H1 (cell line): Measurements from ENCODE around the gene TP63. TPM values are rescaled to one million over a fixed set of nuclear protein-coding genes. Genes with fewer than 3 reads are reported as not detected.

Experiments used
- CTCF ChIA-PET: fragments of 300-600 bp; sonication (Branson Sonifier 250); formaldehyde crosslinking; loops from one replicate; lab custom pipeline; 2021; ENCODE audit not compliant: partially characterized antibody; lab: Charles Lee
- POLR2A ChIA-PET: fragments of 300-600 bp; sonication (Branson Sonifier 250); formaldehyde crosslinking; loops from one replicate; lab custom pipeline; 2021; ENCODE audit warnings: inconsistent platforms; ENCODE audit not compliant: partially characterized antibody; lab: Charles Lee
- DNase-seq, 2 experiments: peaks; one replicate each; pipeline versions ENCODE4 v3.0.0 to v3.0.0-alpha.2; 2010 to 2022; ENCODE audit warnings: low spot score in 2 of 2, low read depth in 1 of 2, mixed read lengths in 1 of 2
- FAIRE-seq: peaks from 2 replicates; lab custom pipeline; 2011; peaks lifted over from hg19 to GRCh38; lab: Jason Lieb, UNC
- H2AFZ ChIP-seq: 2 replicates; pipeline ENCODE4 v1.8.1; 2012; ENCODE audit warnings: low read length, inconsistent platforms
- H2AK5ac ChIP-seq: 2 replicates; pipeline ENCODE4 v1.6.1; 2013; ENCODE audit warnings: low read depth, low read length
- H2BK120ac ChIP-seq: replicated peaks from 2 replicates; pipeline ENCODE3; 2013; ENCODE audit warnings: low read depth, low read length, inconsistent platforms
- H2BK12ac ChIP-seq: 2 replicates; pipeline ENCODE4 v1.6.1; 2013; ENCODE audit warnings: low read depth, low read length
- H2BK15ac ChIP-seq: 2 replicates; pipeline ENCODE4 v1.6.1; 2013; ENCODE audit warnings: low read length
- H2BK20ac ChIP-seq: 2 replicates; pipeline ENCODE4 v1.6.1; 2013; ENCODE audit warnings: low read length
- H2BK5ac ChIP-seq: 2 replicates; pipeline ENCODE4 v1.6.1; 2013; ENCODE audit warnings: low read depth, low read length
- H3K14ac ChIP-seq: 2 replicates; pipeline ENCODE4 v1.6.1; 2013; ENCODE audit warnings: inconsistent platforms; ENCODE audit not compliant: insufficient read length
- H3K18ac ChIP-seq: 2 replicates; pipeline ENCODE4 v1.6.1; 2013; ENCODE audit warnings: low read length; ENCODE audit errors: extremely low read depth
- H3K23ac ChIP-seq: 2 replicates; pipeline ENCODE4 v1.6.1; 2013; ENCODE audit warnings: inconsistent platforms; ENCODE audit not compliant: insufficient read length
- H3K23me2 ChIP-seq: 2 replicates; pipeline ENCODE4 v1.6.1; 2013; ENCODE audit warnings: low read depth, low read length
- H3K27ac ChIP-seq: 2 replicates; pipeline ENCODE4 v1.6.1; 2011; ENCODE audit warnings: low read depth, low read length, inconsistent platforms
- H3K27me3 ChIP-seq, 4 experiments: replicated peaks in 1 of 4; 1 replicate in 1 of 4; 2 replicates in 3 of 4; pipeline versions ENCODE4 v1.6.1 to v1.8.1; 2011 to 2013; ENCODE audit warnings: low read length in 3 of 4, mild to moderate bottlenecking in 3 of 4, inconsistent platforms in 2 of 4, mixed read lengths in 2 of 4, moderate library complexity in 1 of 4; ENCODE audit not compliant: control insufficient read depth in 3 of 4, insufficient read depth in 3 of 4; ENCODE audit errors: extremely low read depth in 1 of 4
- H3K36me3 ChIP-seq, 4 experiments: 2 replicates each; pipeline versions ENCODE4 v1.6.1 to v1.8.1; 2011 to 2013; ENCODE audit warnings: mild to moderate bottlenecking in 4 of 4, low read length in 3 of 4, moderate library complexity in 2 of 4, control low read depth in 1 of 4, inconsistent platforms in 1 of 4; ENCODE audit not compliant: insufficient read depth in 4 of 4, control insufficient read depth in 2 of 4
- H3K4ac ChIP-seq: replicated peaks from 2 replicates; pipeline ENCODE3; 2013; ENCODE audit warnings: low read length, low read depth, mixed read lengths, inconsistent platforms; ENCODE audit not compliant: insufficient read length
- H3K4me1 ChIP-seq, 4 experiments: replicated peaks in 1 of 4; 1 replicate in 1 of 4; 2 replicates in 3 of 4; pipeline versions ENCODE4 v1.6.1 to v1.8.1; 2011 to 2013; ENCODE audit warnings: low read length in 3 of 4, inconsistent platforms in 2 of 4, mixed read lengths in 1 of 4; ENCODE audit not compliant: insufficient read depth in 4 of 4, control insufficient read depth in 3 of 4
- H3K4me2 ChIP-seq, 2 experiments: 2 replicates each; pipeline versions ENCODE4 v1.6.1 to v1.8.1; 2011 to 2013; ENCODE audit warnings: low read depth in 2 of 2, low read length in 2 of 2, control low read depth in 1 of 2, inconsistent platforms in 1 of 2, mild to moderate bottlenecking in 1 of 2; ENCODE audit not compliant: insufficient read depth in 1 of 2
- H3K4me3 ChIP-seq, 4 experiments: fragments of 200-600, 300-600 bp in 1 of 4; sonication (generic), shearing (Covaris generic), sonication (Bioruptor Twin) in 1 of 4; 2 replicates each; pipeline versions ENCODE4 v1.5.1 to v1.8.1; 2011 to 2016; ENCODE audit warnings: low read length in 4 of 4, low read depth in 3 of 4, control low read depth in 2 of 4, inconsistent platforms in 2 of 4, mild to moderate bottlenecking in 2 of 4, mixed read lengths in 1 of 4, moderate library complexity in 1 of 4; ENCODE audit not compliant: insufficient read depth in 2 of 4; ENCODE audit errors: extremely low read depth in 1 of 4
- H3K56ac ChIP-seq: replicated peaks from 2 replicates; pipeline ENCODE3; 2013; ENCODE audit warnings: low read depth, mild to moderate bottlenecking, mixed read lengths, low read length, inconsistent platforms; ENCODE audit not compliant: insufficient read length
- H3K79me1 ChIP-seq: 2 replicates; pipeline ENCODE4 v1.6.1; 2013; ENCODE audit warnings: low read depth, low read length, control low read depth
- H3K79me2 ChIP-seq, 2 experiments: 2 replicates each; pipeline versions ENCODE4 v1.6.1 to v1.8.1; 2012 to 2013; ENCODE audit warnings: low read length in 2 of 2, mild to moderate bottlenecking in 2 of 2, inconsistent platforms in 1 of 2; ENCODE audit not compliant: insufficient read depth in 2 of 2, control insufficient read depth in 1 of 2
- H3K9ac ChIP-seq, 4 experiments: replicated peaks in 1 of 4; 1 replicate in 1 of 4; 2 replicates in 3 of 4; pipeline versions ENCODE4 v1.6.1 to v1.8.1; 2011 to 2013; ENCODE audit warnings: low read depth in 3 of 4, low read length in 3 of 4, control low read depth in 2 of 4, mild to moderate bottlenecking in 2 of 4, moderate library complexity in 2 of 4, inconsistent platforms in 1 of 4; ENCODE audit errors: extremely low read depth in 1 of 4
- H3K9me3 ChIP-seq, 2 experiments: 2 replicates each; pipeline versions ENCODE4 v1.6.1 to v1.8.1; 2012 to 2013; ENCODE audit warnings: mild to moderate bottlenecking in 2 of 2, moderate library complexity in 2 of 2, control low read depth in 1 of 2, inconsistent platforms in 1 of 2, low read depth in 1 of 2, low read length in 1 of 2, mixed read lengths in 1 of 2; ENCODE audit not compliant: insufficient read depth in 2 of 2
- H4K20me1 ChIP-seq, 2 experiments: replicated peaks in 1 of 2; 2 replicates each; pipeline versions ENCODE3 to v1.8.1; 2011 to 2013; ENCODE audit warnings: inconsistent platforms in 2 of 2, low read length in 2 of 2, mild to moderate bottlenecking in 1 of 2; ENCODE audit not compliant: insufficient read depth in 2 of 2, control insufficient read depth in 1 of 2
- H4K5ac ChIP-seq: 2 replicates; pipeline ENCODE4 v1.6.1; 2013; ENCODE audit warnings: low read length, low read depth, mixed read lengths, inconsistent platforms; ENCODE audit not compliant: insufficient read length
- H4K8ac ChIP-seq: 2 replicates; pipeline ENCODE4 v1.8.0; 2013; ENCODE audit warnings: mild to moderate bottlenecking, moderate library complexity, low read length, inconsistent platforms; ENCODE audit not compliant: insufficient read depth; ENCODE audit errors: extremely low read depth
- H4K91ac ChIP-seq: replicated peaks from 2 replicates; pipeline ENCODE3; 2013; ENCODE audit warnings: low read length, mixed read lengths, inconsistent platforms; ENCODE audit not compliant: insufficient read length
- EZH2 ChIP-seq: fragments of 200-600 bp; sonication (generic); IDR thresholded peaks from 2 replicates; pipeline ENCODE4 v1.7.1; 2012; ENCODE audit warnings: low read depth, mild to moderate bottlenecking, moderate library complexity, low read length, inconsistent platforms; ENCODE audit not compliant: severe bottlenecking
- WGBS, 2 experiments: shearing (Covaris generic) in 1 of 2; methylation state at CpG; one replicate each; pipeline versions ENCODE4 v1.1.6 to v1.1.7; 2013 to 2015; ENCODE audit warnings: low lambda C conversion rate in 2 of 2, mixed read lengths in 2 of 2, inconsistent platforms in 1 of 2, low coverage in 1 of 2, missing lambda C conversion rate in 1 of 2; ENCODE audit not compliant: insufficient replicate concordance in 2 of 2, insufficient coverage in 1 of 2, insufficient read length in 1 of 2; ENCODE audit errors: extremely low coverage in 1 of 2, missing lambda C conversion rate in 1 of 2; 5-methylcytosine and 5-hydroxymethylcytosine counted together
- polyA plus RNA-seq, 7 experiments: library from polyadenylated mRNA; depleted of rRNA in 3 of 7; stranded (reverse) in 5 of 7; unstranded in 2 of 7; fragments of >200 nt in 5 of 7; fragments of 200-250 nt in 2 of 7; gene quantifications; 1 replicate in 5 of 7; 2 replicates in 1 of 7; 4 replicates in 1 of 7; pipeline versions ENCODE4 v1.2.1 to v1.2.3, GENCODE V29; 2011 to 2013; ENCODE audit warnings: missing spikeins in 2 of 7, mixed read lengths in 2 of 7
- total RNA-seq: library from RNA; stranded (reverse); fragmentation: NEBNext Ultra II Directional; extraction: Animal tissue kit (Norgen Biotek cat#: 25700); gene quantifications from 2 replicates; pipeline ENCODE4 v1.2.1, GENCODE V29; 2021

The TP63 gene
- total and polyA plus RNA-seq, 2 of the 8 experiments (the other 6 are each of a cell fraction or from before 2014, with no cell fraction given), result not detected

DNA sequence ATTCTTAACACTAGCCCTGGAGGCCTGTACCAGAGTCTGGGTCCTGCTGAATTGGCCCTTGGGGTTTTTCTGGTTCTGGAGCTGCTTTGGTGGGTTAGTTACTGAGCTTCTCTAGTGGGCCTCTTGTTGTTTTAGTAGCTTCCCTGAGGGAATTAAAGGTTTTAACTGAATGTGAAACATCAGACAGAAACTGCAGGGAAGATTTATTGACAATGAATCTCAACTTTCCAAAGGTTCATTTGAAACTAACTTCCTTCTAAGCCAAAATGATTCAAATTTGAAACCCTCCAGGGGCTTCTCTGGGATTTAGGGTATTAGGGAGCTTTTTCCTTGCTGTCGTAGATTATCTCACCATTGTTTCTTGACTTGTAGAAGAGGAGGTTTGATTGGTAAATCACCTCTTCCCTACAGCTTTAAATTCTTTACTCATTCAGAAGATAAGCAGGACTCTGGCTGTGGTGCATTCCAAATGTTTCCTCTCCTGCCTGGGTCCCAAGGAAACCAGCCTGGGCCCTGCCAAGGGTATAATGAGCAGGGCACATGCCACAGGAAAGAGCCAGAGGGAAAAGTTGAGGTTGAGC lies 71.0 kb downstream of the TP63 start:
- CTCF ChIA-PET, result interaction anchor here (1.3 kb wide), 1 partner anchor 14 kb away, joined by 4 read pairs; no protein-coding TSS in a partner anchor
- TF ChIP-seq EZH2, result no peak

More for the DNA sequence above, 71.0 kb downstream of the TP63 start:
- Histone ChIP-seq H3K18ac (no peak overlapping the region), H2BK20ac (no peak overlapping the region), H3K79me2 (no peaks in the 10 kb centered on the region), H4K20me1 (no peaks in the 10 kb centered on the region), H2AFZ (no peak overlapping the region), H3K9me3 (no peaks in the 10 kb centered on the region), H4K91ac (no peak overlapping the region), H4K8ac (no peak overlapping the region), H3K4me2 (no peak overlapping the region), H3K36me3 (no peaks in the 10 kb centered on the region), H3K4ac (no peak overlapping the region), H3K23me2 (no peaks in the 10 kb centered on the region), H3K9ac (no peak overlapping the region), H3K27me3 (no peaks in the 10 kb centered on the region), H3K23ac (no peak overlapping the region), H3K56ac (no peak overlapping the region), H3K14ac (no peak overlapping the region), H4K5ac (no peak overlapping the region), H2BK12ac (no peak overlapping the region), H2BK5ac (no peak overlapping the region), H3K4me1 (peaks cover 0 to 3% (median 0%) of the 10 kb centered on the region in 4 experiments; a peak in 1 of 7 replicates), H3K27ac (no peak overlapping the region), H3K4me3 (no peak overlapping the region), H3K79me1 (no peaks in the 10 kb centered on the region), H2BK15ac (no peak overlapping the region), H2BK120ac (no peak overlapping the region), H2AK5ac (no peak overlapping the region)
- DNase-seq, result no peak
- no peak for FAIRE-seq
- POLR2A ChIA-PET, result no interaction called here
- WGBS, 2 experiments, result 80% methylated on average over 1 of the region's 1 CpG; no CpG with 5 or more reads in 1 of the 2 experiments
